CD4-positive, alpha-beta T cell treated with Interleukin-12 subunit alpha and Interleukin-12 subunit beta, for 1 hour (primary cell): ENCODE measurements around the gene WNT1.

Source experiments
- DNase-seq: peaks from one replicate; pipeline ENCODE4 v3.0.0-alpha.2; 2020

Gene WNT1

DNA sequence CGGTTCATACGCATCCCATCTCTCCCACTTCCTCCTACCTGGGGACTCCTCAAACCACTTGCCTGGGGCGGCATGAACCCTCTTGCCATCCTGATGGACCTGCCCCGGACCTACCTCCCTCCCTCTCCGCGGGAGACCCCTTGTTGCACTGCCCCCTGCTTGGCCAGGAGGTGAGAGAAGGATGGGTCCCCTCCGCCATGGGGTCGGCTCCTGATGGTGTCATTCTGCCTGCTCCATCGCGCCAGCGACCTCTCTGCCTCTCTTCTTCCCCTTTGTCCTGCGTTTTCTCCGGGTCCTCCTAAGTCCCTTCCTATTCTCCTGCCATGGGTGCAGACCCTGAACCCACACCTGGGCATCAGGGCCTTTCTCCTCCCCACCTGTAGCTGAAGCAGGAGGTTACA is 3.6 kb downstream of the WNT1 start:
- no peak for DNase-seq

DNA sequence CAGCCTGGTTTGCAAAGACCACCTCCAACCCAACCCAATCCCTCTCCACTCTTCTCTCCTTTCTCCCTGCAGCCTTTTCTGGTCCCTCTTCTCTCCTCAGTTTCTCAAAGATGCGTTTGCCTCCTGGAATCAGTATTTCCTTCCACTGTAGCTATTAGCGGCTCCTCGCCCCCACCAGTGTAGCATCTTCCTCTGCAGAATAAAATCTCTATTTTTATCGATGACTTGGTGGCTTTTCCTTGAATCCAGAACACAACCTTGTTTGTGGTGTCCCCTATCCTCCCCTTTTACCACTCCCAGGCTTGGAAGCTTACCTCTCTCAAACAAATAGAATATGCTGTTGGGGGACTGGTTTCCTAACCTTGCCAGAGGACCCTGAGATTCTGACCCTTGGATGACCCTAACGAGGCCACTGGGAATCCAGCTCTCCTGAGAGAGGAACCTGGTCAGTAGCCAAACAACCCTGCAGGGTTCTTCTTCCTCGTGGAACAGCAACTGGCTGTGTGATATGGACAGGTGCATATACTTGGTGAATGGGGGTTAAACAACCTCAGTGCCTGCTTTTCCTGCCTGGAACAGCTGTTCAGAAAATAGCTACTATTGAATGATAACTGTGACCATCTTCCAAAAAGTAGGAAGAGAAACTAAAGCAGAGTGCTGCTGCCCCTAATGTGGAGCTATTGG is 4.4 kb downstream of the WNT1 start:
- DNase-seq = no peak

DNA sequence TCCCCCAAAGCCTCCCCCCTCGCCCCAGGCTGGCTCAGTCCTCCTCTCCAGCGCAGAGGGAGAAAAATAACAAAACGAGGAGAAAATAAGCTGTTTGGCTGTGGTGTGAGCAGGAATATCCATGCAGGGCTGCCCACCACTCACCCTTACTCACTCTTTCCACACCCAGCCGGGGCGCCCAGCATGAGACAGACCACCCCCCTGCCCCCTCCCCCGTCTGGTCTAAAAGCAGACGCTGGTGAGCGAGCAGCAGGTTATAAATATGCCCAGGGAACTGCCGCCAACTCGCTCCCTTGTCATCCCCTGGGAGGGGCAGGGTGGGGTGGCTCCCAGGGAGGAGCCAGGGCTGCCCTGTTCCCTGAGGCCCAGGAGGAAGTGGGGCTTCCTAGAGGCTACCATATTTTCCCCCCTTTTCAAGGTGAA is 7.4 kb downstream of the WNT1 start:
- DNase-seq = no peak

DNA sequence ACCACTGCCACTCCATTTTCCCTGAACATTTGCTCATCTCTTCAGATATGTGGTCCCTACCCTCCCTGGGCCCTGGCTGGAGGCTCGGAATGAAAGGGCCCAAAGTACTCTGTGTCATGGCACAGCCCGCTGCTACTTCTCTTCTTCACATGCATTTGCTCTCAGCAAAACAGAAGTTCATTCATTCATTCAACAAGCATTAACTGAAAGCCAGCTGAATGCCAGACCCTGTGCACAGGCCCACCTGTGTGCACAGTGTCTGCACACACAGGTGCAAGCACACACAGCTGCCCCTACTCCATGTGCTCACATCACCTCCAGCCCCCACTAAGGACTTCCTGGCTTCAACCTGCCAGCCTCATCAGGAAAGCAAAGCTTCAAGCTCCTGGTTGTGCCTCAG is 7.8 kb downstream of the WNT1 start:
- no peak for DNase-seq

DNA sequence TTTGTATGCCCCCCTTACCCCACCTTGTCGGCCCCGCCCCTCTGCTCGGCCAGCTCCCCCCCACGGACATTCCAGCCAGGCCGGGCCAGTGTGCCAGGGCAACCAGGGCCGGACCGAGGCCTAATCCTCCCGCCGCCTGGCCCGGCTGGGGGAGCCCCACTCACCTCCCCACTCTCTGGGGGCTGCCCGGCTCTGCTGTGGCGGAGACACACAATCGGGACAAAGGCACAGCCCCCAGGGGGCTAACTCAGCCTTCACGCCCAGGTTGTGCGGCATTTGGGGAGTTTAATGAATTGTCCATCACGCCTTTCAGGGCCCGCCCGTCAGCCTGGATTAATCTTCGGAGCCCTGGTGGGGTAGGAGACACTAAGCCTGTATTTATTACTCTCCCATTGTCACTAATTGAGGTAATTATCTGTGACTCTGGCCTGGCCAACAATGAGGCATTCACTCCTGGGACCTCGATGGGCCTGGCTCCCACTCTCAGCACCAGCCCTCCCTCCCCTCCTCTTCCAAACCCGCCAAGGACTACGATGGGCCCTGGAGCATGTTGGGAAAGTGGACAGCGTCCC is 8.7 kb downstream of the WNT1 start:
- no peak for DNase-seq

DNA sequence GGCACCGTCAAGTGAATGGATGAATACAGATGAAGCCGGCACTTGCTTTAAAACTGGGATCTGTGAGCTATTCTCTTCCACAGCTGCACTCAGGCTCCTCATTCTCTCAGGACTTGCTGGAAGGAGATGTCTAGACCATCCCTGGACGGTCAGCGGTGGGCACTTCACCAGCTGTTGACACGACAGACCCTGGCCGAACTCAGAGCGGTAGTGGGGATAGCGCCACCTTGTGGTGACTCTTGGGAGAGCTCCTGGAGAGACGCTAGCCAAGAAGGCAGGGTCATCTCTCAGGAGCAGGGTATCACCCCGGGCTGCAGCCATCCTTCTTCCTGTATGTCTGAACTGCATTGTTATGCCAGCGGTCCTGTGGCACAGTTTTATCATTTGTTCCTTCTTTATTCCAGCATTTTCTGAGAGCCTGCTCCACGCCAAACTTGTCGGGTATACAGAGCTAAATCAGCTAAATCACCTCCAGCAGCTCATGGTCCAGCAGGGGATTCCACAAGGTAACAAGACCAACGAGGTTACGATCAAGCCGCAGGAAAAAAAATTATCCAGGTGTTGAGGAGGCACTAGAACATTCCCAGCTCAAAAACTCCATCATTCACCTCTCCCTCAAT is 10.0 kb downstream of the WNT1 start:
- DNase-seq = peak; percentile 77

DNA sequence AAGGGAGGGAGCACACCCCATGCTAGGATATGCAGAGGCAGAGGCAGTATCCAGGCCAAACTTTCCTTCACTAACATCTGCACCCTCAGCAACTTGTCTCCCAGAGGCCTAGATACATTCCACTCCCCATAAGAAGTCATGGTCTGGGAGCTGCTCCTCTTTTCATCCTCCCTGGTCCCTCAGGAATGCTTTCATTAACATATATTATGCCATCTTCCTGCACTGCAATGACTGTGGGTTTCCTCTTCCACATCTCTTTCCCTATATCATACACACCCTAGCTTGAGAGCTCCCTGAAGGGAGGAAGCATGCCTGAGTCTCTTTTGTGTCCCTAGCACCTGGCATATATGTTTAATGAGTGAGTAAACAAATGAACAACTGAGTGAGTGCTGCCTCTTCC is 12.4 kb downstream of the WNT1 start:
- DNase-seq = no peak

DNA sequence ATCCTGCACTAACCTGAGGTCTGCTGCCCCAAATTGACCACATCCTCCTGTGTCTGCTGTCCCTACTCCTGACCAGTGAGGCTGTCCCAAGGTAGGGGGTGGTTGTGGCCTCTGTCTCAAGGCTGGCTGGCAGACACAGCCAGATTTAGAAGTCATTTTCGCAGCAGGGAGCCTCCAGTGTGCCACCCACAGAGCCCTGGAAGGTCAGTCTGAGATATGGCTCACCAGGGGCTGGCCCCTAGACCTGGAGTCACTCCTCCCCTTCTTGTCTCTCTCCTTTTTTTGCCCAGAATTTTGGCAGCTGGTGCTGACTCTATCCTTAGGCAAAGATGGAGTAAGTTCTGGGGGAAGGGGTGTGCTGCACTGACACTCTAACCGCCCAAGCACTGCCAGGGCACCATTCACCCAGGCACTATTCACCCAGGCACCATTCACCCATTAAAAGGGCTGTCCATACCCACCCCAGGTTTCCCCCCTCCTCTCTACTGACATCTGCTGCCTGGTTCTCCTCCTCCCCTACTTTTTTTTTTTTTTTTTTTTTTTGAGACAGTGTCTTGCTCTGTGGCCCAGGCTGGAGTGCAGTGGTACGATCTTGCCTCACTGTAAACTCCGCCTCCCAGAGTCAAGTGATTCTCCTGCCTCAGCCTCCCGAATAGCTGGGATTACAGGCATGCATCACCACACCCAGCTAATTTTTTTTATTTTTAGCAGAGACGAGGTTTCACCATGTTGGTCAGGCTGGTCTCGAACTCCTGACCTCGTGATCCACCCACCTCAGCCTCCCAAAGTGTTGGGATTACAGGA is 13.3 kb downstream of the WNT1 start:
- no peak for DNase-seq

DNA sequence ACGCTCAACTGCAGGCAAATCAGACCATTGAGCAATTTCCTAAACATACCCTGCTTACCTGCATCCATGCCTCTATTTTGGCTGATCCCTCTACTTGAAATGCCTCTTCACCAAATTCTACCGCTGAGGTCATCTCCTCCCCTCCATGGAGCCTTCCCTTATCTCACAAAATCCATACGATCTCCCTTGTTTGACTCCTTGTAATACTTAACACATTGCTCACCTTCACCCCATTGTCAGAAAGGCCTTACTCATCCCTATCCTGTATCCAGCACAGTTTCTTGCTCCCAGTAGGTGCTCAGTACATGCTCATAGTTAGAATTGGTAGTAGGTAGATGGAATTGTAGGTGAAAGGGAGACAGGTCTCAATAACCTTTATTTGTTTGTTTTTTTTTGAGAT is 15.7 kb downstream of the WNT1 start:
- DNase-seq = no peak

DNA sequence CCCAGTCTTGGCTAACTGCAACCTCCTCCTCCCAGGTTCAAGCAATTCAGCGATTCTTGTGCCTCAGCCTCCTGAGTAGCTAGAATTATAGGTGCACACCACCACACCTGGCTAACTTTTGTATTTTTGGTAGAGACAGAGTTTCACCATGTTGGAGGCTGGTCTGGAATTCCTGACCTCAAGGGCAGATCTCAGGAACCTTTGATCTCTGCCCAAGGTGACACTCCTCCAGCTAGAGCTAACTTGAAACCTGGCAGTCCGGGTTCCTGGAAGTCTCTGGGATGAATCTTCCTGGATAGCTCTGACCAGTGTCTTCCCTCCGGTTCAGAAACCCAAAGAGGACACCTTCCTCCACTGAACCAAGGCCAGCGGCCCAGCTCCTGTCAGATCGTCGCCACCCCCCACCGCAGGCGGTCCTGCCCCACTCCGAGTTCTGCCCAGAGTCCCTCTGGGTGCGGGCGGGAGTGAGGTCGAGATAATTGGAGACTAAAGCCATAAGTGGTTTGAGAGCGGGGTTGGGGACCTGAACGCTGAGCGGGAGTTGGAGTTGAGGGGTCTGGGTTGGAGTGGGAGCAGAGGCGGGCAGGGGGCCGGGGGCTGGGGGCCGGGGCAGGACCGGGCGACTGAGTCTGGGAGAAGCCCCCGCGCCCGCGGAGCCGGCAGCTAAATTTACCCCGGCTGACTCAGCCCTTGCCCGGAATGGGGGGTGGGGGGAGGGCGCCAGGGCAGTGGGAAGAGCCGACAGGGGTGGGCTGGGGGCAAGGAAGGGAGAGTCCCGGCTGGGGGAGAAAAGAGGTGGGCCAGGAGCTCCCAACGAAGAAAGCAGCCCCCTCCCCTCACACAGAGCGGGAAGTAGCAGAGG is 16.3 kb downstream of the WNT1 start:
- no peak for DNase-seq

DNA sequence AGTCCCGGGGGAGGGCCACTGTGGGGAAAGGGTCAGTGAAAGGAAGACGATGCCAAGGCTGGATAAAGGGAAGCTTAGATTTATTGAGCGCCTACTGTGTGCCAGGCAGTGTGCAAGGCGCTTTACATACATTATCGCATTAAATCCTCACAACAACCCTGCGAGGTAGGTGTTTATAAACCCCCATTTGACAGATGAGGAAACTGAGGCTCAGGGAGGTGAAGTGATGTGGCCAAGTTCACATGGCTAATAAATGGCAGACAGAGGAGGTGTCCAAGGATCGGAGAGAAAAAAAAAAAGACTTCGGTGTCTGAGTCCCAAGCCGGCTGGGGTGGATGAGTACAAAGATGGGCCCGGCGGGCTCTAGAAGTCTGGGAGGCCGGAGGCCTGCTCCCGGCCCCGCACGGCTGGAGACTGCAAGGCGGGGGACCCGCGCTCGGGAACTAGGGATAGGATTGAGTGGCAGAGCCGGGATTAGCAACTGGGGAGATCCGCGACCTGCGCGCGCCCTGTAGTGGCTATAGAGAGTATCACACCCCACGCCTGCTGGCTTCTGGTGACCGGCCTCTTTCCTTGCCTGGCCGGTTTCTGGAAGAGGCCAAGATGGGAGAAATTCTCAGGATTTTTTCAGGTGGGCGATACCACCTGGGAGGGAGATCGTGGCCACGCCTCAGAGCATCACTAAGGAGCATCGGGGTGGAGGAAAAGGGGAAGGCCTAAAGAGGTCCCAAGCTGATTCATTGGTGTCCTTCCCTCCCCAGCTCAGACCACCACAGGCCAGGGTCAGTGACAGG is 17.2 kb downstream of the WNT1 start:
- peak; percentile 60 for DNase-seq

DNA sequence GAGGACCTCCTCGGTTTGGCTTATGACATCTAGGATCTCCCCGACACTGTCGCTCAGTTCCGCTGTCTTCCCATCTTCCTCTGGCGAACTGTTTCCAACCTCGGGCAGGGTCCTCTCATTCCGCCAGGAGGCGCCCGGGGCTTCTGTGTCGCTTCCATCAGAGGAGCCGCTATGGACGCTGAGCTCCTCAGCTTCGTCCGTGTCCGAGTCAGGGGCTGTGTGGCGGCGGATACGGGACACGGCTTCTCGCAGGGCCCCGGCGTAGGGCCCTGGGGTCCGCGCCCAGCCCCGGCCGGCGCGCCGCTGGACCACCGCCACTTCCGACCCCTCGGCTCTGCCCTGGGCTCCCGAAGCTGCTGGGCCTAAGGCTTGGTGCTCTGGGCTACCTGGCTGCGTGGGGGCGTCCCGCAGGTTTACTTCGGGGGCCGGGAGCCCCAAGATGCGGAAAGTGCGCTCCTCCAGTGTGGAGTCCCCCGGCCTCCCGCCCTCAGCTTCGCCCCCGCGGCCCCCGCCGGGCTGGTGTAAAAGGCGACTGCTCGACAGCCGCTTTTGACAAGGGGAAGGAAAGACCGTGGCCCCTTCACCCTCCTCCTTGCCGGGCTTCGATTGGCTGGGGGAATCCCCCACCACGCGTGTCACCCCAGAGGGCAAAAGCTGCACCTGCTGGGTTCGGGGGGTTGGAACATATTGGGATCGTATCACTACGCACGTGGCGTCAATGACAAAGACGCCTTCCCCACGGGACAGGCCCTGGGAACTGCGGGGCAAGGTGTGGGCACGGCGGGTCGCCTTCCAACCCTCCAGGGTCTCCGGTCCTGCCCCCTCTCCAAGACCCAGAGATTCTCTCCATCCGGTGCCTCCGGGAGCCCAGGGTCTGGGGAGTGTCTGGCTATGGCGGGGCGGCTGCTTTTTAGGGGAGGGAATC is 18.9 kb downstream of the WNT1 start:
- peak; percentile 67 for DNase-seq

DNA sequence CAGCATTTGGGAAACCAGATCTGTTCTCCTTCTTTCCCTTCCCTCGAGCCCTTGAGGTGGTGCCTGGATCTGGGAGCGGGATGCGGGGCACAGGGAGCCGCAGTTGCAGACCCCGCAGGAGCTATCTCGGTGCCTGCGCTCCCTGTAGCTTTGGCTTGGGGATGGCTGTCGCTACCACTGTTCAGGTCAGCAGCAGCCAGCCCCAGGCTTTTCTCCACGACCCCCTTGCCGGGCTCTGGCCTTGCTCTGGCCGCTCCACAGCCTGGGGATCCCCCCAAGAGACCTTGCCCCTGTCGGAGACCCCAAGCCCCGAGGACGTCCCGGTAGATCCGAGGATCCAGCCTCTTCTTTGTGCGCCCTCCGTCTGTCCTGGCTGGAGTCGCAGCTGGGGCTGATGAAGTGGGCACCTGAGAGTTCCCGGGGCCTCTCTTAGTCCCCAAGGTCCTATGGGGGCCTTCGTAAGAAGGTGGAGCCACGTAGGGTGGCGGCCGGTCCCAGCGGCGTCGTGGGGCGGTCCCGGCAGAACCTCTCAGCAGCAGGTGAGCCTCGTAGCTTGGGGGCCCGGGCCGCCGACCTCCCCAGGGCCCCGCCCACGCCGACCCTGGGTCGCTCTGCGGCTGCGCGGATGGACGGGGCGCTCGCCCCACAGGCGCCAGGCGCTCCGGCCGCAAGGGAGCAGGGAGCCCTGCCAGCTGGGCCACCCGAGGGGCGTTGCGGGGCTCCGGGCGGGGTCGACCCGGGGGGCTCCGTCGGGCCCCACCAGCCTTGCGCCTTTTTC is 19.8 kb downstream of the WNT1 start:
- DNase-seq = peak; percentile 41

DNA sequence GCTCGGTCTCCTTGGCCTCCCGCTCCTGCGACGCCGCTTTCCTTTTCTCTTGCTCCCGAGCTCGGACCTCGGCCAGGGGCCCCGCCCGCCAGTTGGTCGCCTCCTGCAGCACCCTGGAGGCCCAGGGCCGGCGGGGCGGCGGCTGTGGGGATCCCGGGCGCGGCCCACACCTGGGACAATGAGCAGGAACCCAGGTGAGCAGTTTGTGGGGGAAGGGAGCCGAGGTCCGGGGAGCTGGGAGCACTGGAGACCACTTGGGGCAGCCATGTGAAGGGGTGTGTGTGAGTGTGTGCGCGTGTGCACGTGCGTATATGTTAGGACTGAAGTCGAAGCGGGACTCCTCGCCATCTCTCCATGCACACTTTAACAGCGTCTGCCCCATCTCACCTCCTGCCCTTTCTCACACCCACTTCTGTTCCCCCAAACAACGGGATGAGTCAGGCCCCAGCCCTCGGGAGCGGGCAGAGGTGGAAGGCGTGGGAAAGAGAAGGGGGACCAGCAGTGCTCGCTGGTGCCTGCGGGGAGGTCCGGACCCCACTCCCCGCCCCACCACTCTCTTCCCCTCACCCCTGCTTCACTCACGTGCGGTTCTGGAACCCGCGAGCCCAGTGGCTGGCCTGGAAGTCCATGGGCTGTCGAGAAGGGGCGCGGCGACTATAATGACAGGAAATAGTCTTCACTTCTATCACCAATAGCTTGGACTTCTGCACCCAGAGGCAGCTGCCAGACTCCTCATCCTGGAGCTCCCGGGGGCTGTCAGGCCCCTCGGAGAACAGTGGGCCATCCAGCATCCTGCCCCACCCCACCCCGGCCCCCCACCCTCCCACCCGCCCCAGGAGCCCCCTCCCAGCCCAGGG is 20.6 kb downstream of the WNT1 start:
- peak; percentile 25 for DNase-seq

DNA sequence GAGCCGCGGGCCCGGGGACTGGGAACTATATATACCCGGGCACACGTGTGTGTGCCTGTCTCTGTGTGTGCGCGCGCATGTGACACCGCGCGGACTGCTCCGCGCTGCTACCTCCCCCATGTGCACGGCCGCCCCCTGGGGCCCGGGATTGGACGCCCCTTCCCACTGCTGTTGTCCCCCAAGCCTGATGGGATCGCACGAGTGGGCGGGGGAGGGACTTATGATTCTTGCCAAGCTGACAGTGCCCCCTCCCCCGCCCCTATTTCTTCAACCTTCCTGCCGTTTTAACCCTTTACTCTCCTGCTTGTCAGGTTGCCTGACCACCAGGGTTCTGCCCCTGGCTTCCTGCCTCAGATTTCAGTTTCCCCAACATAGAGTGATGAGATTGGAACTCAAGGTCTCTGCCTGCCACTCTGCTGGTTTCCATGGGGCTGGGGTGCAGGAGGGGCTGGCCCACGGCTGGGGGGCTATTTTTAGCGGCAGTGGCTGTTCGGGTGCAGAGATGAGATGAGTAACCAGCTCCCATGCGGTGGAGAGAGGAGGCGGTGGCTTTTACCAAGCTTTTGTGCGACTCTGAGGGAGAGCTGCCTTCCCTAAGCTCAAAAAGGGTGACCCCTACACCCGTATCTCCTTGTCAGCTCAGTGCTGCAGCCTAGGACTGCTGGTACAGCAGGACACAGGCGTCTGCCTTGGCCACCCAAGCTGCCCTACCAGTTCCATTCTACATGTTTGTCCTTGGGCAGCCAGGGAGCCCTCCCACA is 21.4 kb downstream of the WNT1 start, which contains the start of gene DDN:
TSS of gene DDN (minus strand) at position 5 of the 761 bp plus-strand sequence. CDS start 88 bp downstream, outside the sequence.
- DNase-seq = peak; percentile 50

DNA sequence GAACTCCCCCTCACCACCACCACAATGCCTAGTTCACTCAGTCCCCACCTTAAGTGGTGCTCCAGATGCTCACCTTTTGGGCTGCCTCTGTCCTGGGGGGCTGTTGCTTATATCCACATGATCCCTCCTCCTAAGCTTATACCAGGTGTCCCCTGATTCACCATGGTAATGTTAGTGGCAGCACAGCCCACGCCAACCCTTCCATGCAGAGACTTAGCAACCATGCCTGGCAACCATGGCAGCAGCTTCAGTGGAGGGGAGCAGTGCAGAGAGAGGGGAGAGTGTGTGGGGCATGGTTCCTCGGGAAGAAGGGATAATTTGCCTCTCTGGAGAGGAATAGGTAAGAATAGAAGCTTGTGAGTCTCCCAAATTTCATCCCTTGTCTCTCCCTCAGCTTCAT is 22.2 kb downstream of the WNT1 start:
- no peak for DNase-seq

DNA sequence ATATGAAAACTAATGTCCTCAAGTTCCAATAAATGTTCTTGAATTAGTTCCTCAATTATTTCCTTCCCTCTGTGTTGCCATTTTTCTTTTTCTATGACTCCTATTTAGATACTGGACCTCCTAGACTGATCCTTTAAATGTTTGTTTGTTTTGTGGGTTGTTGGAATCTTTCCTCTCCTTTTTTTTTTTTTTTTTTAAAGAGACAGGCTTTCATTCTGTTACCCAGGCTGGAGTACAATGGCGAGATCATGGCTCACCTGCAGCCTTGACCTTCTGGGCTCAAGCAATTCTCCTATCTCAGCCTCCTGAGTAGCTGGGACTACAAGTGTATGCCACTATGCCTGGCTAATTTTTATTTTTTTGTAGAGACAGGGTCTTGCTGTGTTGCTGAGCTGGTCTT is 30.8 kb downstream of the WNT1 start:
- DNase-seq = no peak

DNA sequence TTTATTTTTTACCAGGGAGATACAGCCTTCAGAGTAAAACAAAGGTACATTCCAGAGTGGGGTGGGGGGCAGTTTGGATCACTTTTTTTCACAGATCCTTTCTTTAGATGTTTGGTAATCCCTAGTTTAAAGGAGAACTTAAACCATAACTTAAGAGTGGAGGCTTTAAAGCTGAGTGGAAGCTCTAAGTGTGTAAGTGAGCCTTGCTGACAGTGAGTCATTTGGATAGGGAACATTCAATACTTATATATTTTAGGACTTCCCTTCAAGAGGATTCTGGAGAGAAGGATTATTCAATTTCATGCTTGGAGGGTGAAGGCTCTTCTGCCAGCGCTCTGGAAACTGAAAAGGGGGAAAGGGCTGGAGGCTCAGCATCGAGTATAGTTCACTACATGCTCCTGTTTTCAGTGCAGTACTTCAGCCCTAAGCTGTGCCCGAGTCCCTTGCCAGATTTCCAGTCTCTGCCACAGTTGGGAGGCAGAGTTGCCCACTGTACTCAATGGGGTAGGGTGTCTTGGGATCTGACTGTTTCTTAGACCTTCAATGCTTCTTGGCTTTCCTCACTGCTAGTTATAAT is 32.1 kb downstream of the WNT1 start:
- DNase-seq = no peak
